WTC11 (cell line): ENCODE results near the gene TRIM7.

Experiments used
- ATF1 ChIP-seq: sonication (generic); formaldehyde crosslinking; IDR thresholded peaks from 2 replicates; pipeline ENCODE4 v1.8.1; 2023; ENCODE audit warnings: mild to moderate bottlenecking, moderate library complexity, missing genetic modification reagents
- CBFB ChIP-seq: sonication (generic); formaldehyde crosslinking; IDR thresholded peaks from 2 replicates; pipeline ENCODE4 v1.8.1; 2022; ENCODE audit warnings: mild to moderate bottlenecking, low read depth, missing genetic modification reagents
- CREM ChIP-seq: sonication (generic); formaldehyde crosslinking; IDR thresholded peaks from 2 replicates; pipeline ENCODE4 v1.8.1; 2022; ENCODE audit warnings: mild to moderate bottlenecking, missing genetic modification reagents, moderate library complexity
- FOXP1 ChIP-seq: sonication (generic); formaldehyde crosslinking; IDR thresholded peaks from 2 replicates; pipeline ENCODE4 v1.8.0; 2022; ENCODE audit warnings: missing genetic modification reagents, mild to moderate bottlenecking, moderate library complexity, borderline replicate concordance
- JUN ChIP-seq: sonication (generic); formaldehyde crosslinking; IDR thresholded peaks from 2 replicates; pipeline ENCODE4 v1.8.0; 2023; ENCODE audit warnings: mild to moderate bottlenecking, missing genetic modification reagents
- NFATC4 ChIP-seq: fragments of 250-450 bp; sonication (Bioruptor Pico); IDR thresholded peaks from 2 replicates; pipeline ENCODE4 v1.9.0; 2021; ENCODE audit warnings: mild to moderate bottlenecking
- SMAD3 ChIP-seq: sonication (generic); formaldehyde crosslinking; IDR thresholded peaks from 2 replicates; pipeline ENCODE4 v1.8.0; 2022; ENCODE audit warnings: missing genetic modification reagents, mild to moderate bottlenecking, borderline replicate concordance
- TP53 ChIP-seq: sonication (generic); formaldehyde crosslinking; IDR thresholded peaks from 2 replicates; pipeline ENCODE4 v1.8.1; 2023; ENCODE audit warnings: mild to moderate bottlenecking, missing genetic modification reagents
- ZNF138 ChIP-seq: sonication (generic); formaldehyde crosslinking; conservative IDR thresholded peaks from 2 replicates; pipeline ENCODE4 v1.8.1; 2022; ENCODE audit warnings: mild to moderate bottlenecking, moderate library complexity, missing genetic modification reagents
- ZNF416 ChIP-seq: fragments of 250-450 bp; sonication (Bioruptor Pico); IDR thresholded peaks from 2 replicates; pipeline ENCODE4 v1.9.0; 2021; ENCODE audit warnings: mild to moderate bottlenecking, inconsistent platforms
- TF ChIP-seq, protein P1 (sequence below): sonication (generic); formaldehyde crosslinking; IDR thresholded peaks from 2 replicates; pipeline ENCODE4 v1.8.0; 2022; ENCODE audit warnings: mild to moderate bottlenecking, missing genetic modification reagents
- TF ChIP-seq, protein P2 (sequence below): fragments of 200-600 bp; IDR thresholded peaks from 2 replicates; pipeline ENCODE4 v1.8.0; 2022; ENCODE audit warnings: antibody characterized with exemption

DNA sequence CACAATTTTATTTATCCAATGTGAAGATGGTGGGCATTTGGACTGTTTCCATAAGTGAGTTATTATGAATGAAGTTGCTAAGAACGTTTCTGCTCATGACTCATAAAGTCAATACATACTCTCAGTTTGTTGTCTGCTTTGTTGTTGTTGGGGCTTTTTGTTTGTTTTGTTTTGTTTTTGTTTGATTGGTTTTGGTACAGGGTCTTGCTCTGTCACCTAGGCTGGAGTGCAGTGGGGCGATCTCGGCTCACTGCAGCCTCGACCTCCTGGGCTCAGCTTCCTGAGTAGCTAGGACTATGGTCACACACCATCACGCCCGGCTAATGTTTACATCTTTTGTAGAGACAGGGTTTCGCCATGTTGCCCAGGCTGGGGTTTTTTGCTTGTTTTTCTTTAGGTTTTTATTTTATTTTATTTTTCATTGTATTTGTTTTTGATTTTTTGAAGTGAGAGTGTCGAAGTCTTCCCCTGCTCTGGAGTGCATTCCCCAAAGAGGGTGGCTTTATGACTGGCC, 18.0 kb downstream of the TRIM7 start:
- TF ChIP-seq ZNF138 (CRISPR knock-in tag) (no peak), JUN (CRISPR knock-in tag) (no peak), CREM (CRISPR knock-in tag) (no peak), TP53 (CRISPR knock-in tag) (no peak), ATF1 (CRISPR knock-in tag) (no peak), FOXP1 (CRISPR knock-in tag) (no peak), CBFB (CRISPR knock-in tag) (no peak), ZNF416 (no peak), SMAD3 (CRISPR knock-in tag) (no peak), NFATC4 (CRISPR knock-in tag) (no peak)
- TF ChIP-seq, protein P1, sequence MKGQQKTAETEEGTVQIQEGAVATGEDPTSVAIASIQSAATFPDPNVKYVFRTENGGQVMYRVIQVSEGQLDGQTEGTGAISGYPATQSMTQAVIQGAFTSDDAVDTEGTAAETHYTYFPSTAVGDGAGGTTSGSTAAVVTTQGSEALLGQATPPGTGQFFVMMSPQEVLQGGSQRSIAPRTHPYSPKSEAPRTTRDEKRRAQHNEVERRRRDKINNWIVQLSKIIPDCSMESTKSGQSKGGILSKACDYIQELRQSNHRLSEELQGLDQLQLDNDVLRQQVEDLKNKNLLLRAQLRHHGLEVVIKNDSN (CRISPR knock-in tag), result no peak
- TF ChIP-seq, protein P2, sequence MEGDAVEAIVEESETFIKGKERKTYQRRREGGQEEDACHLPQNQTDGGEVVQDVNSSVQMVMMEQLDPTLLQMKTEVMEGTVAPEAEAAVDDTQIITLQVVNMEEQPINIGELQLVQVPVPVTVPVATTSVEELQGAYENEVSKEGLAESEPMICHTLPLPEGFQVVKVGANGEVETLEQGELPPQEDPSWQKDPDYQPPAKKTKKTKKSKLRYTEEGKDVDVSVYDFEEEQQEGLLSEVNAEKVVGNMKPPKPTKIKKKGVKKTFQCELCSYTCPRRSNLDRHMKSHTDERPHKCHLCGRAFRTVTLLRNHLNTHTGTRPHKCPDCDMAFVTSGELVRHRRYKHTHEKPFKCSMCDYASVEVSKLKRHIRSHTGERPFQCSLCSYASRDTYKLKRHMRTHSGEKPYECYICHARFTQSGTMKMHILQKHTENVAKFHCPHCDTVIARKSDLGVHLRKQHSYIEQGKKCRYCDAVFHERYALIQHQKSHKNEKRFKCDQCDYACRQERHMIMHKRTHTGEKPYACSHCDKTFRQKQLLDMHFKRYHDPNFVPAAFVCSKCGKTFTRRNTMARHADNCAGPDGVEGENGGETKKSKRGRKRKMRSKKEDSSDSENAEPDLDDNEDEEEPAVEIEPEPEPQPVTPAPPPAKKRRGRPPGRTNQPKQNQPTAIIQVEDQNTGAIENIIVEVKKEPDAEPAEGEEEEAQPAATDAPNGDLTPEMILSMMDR, result no peak
